ENCODE results near the gene NRG3. TPM values are rescaled to one million over a fixed set of nuclear protein-coding genes. Genes with fewer than 3 reads are reported as not detected.

The NRG3 gene
- 8.2 and 19.1 TPM in 2 replicates for total RNA-seq

GRCh38 chr10:81874875-81875466 is at the start of gene NRG3:
Gene NRG3 (plus strand): TSS chr10:81875194.
- peak in 1 of 2 donors; percentile 41 for DNase-seq (ENCODE audit: low read depth in 2 of 2)

DNA sequence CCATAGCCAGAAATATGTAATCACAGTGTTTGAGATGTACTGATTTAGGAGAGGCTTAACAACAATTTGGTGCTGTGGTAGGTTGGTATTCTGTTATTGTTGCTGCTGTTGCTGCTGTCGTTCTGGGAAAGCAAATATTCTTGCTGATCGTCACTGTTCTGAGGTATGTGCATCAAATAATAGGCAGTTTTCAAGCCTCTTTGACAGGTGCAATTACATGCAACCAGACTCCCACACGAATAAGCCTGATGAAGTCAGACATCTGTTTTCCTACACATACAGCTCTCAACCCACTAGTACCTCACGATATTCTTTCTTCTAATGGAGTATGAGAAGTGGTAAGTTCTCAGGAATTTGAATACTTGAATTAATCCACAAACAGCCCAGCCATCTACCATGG is 46.7 kb upstream of the NRG3 start:
- no peak for DNase-seq (ENCODE audit: low read depth in 2 of 2)

- DNase-seq (ENCODE audit: low read depth in 2 of 2) = no peak
These were observed 43.9 kb upstream of the NRG3 start for GRCh38 chr10:81831060-81831459.

DNA sequence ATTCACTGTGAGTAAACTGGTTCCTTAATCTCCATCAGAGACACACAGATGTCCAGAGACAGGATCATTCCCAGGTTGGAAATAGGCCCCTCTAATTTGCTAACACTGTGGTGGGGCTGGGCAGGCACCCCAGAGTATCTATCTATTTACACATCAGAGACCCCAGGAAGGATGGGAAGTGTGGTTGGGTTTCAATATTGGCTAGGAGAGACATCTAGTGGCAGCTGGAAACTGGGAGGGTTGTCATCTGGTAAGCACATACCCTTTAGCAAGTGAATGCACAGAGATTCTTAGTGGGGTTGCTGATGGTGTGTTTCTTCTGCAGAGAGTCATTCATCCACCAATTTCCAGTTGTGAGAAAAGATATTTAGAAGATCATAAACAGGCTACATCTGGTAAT is 36.0 kb upstream of the NRG3 start:
- peak; percentile 16 to 34 for DNase-seq (ENCODE audit: low read depth in 2 of 2)

GRCh38 chr10:81843042-81843441 is 32.0 kb upstream of the NRG3 start:
- peak in 1 of 2 donors; percentile 37 for DNase-seq (ENCODE audit: low read depth in 2 of 2)

- no peak for DNase-seq (ENCODE audit: low read depth in 2 of 2)
These were observed 27.3 kb upstream of the NRG3 start for GRCh38 chr10:81847675-81848074.

GRCh38 chr10:81848514-81848913 is 26.5 kb upstream of the NRG3 start:
- DNase-seq (ENCODE audit: low read depth in 2 of 2) = no peak

DNA sequence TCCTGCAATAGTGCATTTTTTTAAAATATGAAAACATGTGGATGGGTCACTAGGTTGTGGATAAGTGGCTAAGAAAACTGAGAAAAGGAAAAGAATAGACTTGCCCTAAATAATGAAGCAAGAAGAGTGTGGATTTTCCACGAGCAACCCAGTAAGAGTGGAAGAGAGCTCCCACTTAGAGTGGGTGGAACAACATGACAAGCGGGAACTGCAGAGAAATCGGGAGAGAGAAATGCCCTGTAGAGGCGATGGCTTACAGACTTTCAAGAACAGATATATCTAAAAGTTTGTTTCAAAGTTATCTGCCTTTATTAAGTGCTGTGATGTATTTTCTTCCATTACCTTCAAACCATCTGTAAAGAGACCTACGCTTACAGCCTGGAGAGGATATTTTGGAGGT is 26.1 kb upstream of the NRG3 start:
- no peak for DNase-seq (ENCODE audit: low read depth in 2 of 2)

DNA sequence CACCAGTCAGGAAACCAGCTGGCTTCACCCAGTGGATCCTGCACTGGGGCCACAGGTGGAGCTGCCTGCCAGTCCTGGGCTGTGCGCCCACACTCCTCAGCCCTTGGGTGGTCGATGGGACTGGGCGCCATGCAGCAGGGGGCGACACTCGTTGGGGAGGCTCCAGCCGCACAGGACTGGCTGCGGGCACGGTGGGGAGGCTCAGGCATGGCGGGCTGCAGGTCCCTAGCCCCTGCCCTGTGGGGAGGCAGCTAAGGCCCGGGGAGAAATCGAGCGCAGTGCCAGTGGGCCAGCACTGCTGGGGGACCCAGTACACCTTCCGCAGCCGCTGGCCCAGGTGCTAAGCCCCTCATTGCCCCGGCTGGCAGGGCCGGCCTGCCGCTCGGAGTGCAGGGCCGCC is 12.4 kb upstream of the NRG3 start:
- DNase-seq (ENCODE audit: low read depth in 2 of 2) = no peak

DNA sequence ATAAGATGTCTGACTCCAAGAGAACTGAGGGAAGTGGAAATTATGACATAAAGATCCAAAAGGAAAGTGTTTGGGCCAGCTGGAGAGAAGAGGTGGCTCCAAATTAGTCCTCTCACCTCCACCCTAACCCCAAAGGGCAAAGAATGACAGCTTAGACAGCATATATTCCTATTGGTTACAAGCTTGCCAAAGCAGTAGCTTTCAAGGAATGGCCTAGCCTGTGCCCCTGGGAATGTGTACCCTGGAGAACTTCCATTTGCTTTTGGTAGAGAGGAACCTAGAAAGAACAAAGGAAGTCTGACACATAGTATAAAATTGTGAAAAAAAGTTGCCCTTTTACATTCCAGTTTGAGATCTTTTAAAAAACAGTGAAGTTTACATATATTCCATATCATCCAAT is 11.2 kb upstream of the NRG3 start:
- DNase-seq (ENCODE audit: low read depth in 2 of 2) = peak in 1 of 2 donors; percentile 72

DNA sequence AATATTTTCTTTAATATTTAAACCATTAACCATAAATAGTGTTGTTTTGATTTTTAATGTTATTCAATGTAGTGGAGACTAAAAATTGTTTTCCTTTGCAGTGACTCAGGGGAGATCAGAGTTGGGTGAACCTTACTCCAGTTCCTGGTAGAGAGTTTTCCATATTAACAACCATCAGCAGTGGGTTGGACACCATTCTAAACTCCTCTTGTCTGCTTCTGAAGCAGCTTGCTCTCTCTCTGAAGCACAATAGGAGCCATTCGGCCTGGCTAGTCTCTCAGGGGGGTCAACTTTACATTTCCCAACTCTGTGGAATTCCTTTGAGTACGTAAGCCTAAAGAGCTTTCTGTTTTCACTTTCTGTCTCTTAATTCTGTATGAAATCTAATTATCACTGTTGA is 9.4 kb upstream of the NRG3 start:
- DNase-seq (ENCODE audit: low read depth in 2 of 2) = peak; percentile 81

- peak; percentile 94 to 97 for DNase-seq (ENCODE audit: low read depth in 2 of 2)
These were observed 8.2 kb upstream of the NRG3 start for GRCh38 chr10:81866753-81867152.

GRCh38 chr10:81870472-81870871 is 4.5 kb upstream of the NRG3 start:
- DNase-seq (ENCODE audit: low read depth in 2 of 2) = no peak

- no peak for DNase-seq (ENCODE audit: low read depth in 2 of 2)
These were observed 3.4 kb upstream of the NRG3 start for GRCh38 chr10:81871558-81871957.

DNA sequence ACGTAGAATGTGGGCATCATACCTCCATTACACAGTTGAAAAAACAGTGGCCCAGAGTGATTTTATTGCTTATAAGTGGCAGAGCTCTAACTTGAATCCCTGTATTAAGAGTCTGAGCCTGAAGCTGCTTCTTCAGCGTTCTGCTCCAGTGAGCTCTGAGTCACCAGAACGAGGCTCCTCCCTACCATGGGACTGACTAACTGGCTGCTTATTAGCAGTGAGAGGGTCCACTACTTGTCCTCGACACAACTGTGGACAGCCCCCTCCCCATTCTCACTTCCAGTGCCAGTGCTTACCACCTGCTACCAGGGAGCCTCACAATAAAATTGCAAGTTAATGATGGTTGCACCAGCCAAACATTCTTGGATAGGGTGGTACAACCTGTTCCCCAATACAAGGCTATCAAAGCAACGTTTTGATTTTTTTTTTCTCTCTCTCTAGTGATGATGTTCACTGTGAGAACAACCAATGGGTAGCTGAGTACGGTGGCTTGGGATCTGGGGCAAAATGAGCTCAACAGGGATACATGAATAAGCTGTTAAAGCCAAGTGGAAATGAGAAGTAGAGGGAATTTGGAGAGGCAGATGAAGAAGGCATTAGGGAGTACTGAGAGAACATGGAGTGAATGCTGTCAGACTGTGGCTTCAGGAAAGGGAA is 2.7 kb upstream of the NRG3 start:
- peak in 1 of 2 donors; percentile 49 for DNase-seq (ENCODE audit: low read depth in 2 of 2)

- DNase-seq (ENCODE audit: low read depth in 2 of 2) = no peak
These were observed 1.6 kb upstream of the NRG3 start for GRCh38 chr10:81873231-81873931.

DNA sequence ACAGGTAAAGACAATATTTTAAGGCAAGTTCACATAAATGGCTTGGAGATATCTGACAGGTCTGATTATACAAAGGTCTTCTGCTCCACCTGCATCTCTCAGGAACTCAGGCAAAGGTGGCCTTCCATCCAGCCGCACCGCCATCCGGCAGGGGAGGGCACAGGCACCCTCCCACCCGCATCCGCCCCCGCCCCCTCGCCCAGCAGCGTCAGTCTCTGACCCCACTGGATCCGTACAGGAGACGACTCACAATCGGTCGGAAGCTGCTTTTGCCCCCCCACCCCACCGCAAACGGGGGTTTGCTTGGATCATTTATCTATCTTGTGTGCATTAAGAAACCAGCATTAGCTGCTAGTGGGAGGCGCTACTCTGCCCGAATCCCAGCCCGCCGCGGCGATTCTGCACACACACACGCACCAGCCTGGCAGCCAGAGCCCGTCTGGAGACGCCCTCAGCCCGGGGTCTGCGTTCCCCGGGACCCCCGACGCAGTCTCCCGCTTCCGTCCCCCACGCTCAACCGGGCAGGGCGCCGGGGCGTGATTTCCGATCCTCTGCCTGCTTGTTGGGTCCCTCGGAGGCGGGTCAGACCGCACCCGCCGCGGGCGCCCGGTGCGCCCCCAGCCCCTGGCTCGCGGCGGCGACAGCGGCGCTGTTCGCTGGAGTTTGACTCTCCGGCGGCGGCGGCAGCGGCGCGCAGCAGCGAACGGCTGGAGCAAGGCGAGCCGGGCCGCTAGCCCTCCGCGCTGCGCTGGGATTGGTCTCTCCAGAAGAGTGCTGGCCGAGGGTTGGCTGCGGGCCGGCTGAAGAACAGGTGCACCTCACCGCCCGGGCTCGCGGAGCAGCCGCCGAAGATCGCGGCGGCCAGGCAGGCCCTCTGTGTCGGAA is 820 bp upstream of the NRG3 start:
- DNase-seq (ENCODE audit: low read depth in 2 of 2) = peak; percentile 63 to 83

GRCh38 chr10:81875467-81876252 is 666 bp downstream of the NRG3 start:
- DNase-seq (ENCODE audit: low read depth in 2 of 2) = no peak

DNA sequence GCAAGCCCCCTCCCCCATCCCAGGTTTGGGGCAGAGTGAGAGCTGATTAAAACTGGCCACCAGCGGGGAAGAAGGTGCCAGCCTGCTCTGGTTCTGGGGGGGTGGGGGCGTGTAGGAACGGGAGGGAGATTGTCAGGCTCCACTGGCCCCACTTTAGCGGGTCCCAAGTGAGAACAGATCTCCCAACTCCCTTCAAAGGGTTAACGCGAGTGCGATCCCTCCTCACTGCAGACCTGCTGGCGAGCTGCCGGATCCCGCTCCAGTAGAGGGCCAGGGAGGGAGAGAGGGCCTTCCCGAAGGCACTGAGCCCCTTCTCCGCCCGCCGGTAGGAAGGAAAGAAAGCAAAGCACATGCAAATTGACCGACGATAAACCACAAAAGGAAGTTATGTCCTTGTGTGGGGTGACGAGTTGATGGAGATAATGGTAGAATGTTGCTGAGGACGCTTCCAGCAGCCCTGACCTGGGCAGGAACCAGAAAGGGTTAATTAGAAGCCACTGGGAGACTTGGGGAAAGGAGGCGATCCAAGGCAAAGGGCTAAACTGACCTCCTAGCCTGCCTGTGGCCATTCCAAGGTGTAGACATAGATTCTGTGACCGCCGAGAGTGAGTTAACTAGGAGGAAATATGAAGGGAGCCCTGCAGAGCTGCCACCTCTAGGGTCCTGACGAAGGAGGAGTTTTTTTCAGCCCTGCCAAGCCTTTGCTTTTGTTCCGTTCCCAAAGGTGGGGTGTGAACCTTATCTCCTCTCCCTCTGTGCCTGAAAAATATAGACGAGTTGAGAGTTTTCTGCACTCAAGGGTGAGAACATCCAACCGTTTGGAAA is 1.5 kb downstream of the NRG3 start:
- DNase-seq (ENCODE audit: low read depth in 2 of 2) = peak in 1 of 2 donors; percentile 46

DNA sequence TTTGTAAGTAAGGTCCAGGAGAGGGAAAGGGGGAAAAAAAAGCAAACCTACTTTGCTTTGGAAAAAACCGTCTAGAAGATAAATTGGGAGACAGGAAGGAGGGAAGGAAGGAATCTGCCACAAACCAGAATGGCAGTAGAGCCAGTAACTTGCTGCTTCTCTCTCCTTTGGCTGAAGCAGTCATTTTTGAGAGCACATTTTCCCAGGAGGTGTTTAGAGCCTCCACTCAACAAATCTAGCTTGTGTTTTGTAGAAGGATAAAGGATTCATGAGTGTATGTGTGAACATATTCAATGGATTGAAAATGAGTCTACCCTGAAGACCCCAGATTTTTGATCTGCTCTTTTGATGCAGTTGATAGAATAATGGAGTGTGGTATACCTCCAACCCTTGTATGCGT is 2.6 kb downstream of the NRG3 start:
- DNase-seq (ENCODE audit: low read depth in 2 of 2) = no peak

All from dermis microvascular lymphatic vessel endothelial cell (primary cell).